ENCODE results near the gene PNPLA3. TPM values are rescaled to one million over a fixed set of nuclear protein-coding genes. Genes with fewer than 3 reads are reported as not detected.
A peak's percentile ranks its signal among the peaks of the same experiment; 100 is the strongest.

PNPLA3 gene
- total RNA-seq, 1 experiment from 2014 or later: 19.8 TPM

DNA sequence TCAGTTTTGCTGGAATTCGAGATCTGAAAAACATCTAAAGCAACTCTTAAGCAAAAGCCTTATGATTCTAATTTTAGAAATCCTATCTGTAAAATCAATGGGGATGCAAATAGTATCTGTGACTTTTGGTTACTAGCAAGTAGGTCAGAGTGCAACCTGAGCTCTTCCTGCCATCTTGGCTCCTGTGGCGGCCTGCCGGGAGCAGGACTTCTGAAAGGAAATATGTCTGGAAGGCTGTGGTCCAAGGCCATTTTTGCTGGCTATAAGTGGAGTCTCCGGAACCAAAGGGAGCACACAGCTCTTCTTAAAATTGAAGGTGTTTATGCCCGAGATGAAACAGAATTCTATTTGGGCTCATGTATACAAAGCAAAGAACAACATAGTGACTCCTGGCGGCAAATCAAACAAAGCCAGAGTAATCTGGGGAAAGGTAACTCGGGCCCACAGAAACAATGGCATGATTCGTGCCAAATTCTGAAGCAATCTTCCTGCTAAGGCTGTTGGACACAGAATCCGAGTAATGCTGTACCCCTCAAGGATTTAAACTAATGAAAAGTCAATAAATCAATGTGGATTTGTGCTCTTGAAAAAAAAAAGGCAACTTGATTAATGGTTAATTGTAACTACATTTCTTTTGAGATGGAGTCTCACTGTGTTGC is 33.3 kb downstream of the PNPLA3 start (continued):
- TF ChIP-seq, protein P1, sequence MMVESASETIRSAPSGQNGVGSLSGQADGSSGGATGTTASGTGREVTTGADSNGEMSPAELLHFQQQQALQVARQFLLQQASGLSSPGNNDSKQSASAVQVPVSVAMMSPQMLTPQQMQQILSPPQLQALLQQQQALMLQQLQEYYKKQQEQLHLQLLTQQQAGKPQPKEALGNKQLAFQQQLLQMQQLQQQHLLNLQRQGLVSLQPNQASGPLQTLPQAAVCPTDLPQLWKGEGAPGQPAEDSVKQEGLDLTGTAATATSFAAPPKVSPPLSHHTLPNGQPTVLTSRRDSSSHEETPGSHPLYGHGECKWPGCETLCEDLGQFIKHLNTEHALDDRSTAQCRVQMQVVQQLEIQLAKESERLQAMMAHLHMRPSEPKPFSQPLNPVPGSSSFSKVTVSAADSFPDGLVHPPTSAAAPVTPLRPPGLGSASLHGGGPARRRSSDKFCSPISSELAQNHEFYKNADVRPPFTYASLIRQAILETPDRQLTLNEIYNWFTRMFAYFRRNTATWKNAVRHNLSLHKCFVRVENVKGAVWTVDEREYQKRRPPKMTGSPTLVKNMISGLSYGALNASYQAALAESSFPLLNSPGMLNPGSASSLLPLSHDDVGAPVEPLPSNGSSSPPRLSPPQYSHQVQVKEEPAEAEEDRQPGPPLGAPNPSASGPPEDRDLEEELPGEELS (CRISPR knock-in tag; IDR thresholded peaks at IDR 0.05): no peak
- TF ChIP-seq, protein P2, sequence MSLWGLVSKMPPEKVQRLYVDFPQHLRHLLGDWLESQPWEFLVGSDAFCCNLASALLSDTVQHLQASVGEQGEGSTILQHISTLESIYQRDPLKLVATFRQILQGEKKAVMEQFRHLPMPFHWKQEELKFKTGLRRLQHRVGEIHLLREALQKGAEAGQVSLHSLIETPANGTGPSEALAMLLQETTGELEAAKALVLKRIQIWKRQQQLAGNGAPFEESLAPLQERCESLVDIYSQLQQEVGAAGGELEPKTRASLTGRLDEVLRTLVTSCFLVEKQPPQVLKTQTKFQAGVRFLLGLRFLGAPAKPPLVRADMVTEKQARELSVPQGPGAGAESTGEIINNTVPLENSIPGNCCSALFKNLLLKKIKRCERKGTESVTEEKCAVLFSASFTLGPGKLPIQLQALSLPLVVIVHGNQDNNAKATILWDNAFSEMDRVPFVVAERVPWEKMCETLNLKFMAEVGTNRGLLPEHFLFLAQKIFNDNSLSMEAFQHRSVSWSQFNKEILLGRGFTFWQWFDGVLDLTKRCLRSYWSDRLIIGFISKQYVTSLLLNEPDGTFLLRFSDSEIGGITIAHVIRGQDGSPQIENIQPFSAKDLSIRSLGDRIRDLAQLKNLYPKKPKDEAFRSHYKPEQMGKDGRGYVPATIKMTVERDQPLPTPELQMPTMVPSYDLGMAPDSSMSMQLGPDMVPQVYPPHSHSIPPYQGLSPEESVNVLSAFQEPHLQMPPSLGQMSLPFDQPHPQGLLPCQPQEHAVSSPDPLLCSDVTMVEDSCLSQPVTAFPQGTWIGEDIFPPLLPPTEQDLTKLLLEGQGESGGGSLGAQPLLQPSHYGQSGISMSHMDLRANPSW (CRISPR knock-in tag; conservative IDR thresholded peaks at IDR 0.05; ENCODE audit: low read depth): no peak

DNA sequence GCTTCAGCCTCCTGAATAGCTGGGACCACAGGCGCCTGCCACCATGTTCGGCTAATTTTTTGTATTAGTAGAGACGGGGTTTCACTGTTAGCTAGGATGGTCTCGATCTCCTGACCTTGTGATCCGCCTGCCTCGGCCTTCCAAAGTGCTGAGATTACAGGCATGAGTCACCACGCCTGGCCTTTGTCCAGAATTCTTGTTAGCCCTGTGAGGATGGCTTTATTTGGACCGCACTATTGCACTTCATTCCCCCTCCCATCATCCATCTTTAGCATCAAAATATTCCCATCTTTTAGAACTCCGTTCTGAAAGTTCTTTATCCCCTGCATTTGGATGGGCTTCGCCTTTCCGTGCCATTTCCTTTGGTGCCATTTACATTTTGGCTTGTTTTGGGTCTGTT is 34.3 kb downstream of the PNPLA3 start:
- POLR2A ChIA-PET: no interaction called here
- H3K4me1 Mint-ChIP-seq: peaks cover 29% of the 10 kb centered on the region
- DNase-seq (ENCODE audit: low spot score): no peak

DNA sequence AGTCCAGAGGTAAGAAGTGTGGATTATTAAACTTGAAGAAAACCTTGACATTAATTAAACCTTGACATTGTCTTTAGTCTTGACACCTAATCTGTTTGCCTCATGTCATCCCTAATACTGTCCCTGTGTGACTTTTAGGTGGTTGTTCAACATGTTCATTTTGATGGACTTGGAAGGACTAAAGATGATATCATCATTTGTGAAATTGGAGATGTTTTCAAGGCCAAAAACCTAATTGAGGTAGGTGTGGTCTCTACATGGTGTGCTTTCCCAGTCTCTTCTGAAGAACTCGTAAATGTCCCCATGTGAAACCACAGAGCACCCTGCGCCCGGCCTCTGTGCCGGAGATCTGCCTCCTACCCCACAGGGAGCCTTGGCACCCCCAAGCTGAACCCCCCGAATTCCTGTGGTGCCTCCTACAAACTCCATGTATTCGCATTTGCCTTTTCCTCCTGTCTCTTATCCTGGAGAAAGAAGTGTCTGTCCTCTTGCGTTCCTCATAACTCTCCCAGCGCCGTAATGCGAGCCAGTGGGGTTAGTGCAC is 40.8 kb downstream of the PNPLA3 start:
- DNase-seq (ENCODE audit: low spot score) (no peak), ATAC-seq (no peak)
- Mint-ChIP-seq H3K4me1 (no peaks in the 10 kb centered on the region), H3K36me3 (peaks cover 54% of the 10 kb centered on the region), H3K9me3 (no peaks in the 10 kb centered on the region), H3K27ac (peak overlapping the region; percentile 15; the same call in 1 of the 2 replicates), H3K4me3 (no peak overlapping the region), H3K27me3 (ENCODE audit: low read depth) (no peaks in the 10 kb centered on the region)
- TF ChIP-seq, protein P3, sequence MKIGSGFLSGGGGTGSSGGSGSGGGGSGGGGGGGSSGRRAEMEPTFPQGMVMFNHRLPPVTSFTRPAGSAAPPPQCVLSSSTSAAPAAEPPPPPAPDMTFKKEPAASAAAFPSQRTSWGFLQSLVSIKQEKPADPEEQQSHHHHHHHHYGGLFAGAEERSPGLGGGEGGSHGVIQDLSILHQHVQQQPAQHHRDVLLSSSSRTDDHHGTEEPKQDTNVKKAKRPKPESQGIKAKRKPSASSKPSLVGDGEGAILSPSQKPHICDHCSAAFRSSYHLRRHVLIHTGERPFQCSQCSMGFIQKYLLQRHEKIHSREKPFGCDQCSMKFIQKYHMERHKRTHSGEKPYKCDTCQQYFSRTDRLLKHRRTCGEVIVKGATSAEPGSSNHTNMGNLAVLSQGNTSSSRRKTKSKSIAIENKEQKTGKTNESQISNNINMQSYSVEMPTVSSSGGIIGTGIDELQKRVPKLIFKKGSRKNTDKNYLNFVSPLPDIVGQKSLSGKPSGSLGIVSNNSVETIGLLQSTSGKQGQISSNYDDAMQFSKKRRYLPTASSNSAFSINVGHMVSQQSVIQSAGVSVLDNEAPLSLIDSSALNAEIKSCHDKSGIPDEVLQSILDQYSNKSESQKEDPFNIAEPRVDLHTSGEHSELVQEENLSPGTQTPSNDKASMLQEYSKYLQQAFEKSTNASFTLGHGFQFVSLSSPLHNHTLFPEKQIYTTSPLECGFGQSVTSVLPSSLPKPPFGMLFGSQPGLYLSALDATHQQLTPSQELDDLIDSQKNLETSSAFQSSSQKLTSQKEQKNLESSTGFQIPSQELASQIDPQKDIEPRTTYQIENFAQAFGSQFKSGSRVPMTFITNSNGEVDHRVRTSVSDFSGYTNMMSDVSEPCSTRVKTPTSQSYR (CRISPR knock-in tag; IDR thresholded peaks at IDR 0.05): no peak
- TF ChIP-seq ESRRA (CRISPR knock-in tag; IDR thresholded peaks at IDR 0.05; ENCODE audit: borderline replicate concordance): no peak
- CTCF ChIA-PET: no interaction called here
- POLR2A ChIA-PET: no interaction called here

More for the DNA sequence above, 34.3 kb downstream of the PNPLA3 start:
- TF ChIP-seq ZNF263 (CRISPR knock-in tag; IDR thresholded peaks at IDR 0.05; ENCODE audit: low read depth) (no peak), ZNF423 (CRISPR knock-in tag; IDR thresholded peaks at IDR 0.05) (no peak), TCF7 (CRISPR knock-in tag; IDR thresholded peaks at IDR 0.05; ENCODE audit: low read depth) (no peak), CREB1 (CRISPR knock-in tag; IDR thresholded peaks at IDR 0.05) (no peak), ZNF121 (CRISPR knock-in tag; IDR thresholded peaks at IDR 0.05) (no peak)
- TF ChIP-seq, protein P4, sequence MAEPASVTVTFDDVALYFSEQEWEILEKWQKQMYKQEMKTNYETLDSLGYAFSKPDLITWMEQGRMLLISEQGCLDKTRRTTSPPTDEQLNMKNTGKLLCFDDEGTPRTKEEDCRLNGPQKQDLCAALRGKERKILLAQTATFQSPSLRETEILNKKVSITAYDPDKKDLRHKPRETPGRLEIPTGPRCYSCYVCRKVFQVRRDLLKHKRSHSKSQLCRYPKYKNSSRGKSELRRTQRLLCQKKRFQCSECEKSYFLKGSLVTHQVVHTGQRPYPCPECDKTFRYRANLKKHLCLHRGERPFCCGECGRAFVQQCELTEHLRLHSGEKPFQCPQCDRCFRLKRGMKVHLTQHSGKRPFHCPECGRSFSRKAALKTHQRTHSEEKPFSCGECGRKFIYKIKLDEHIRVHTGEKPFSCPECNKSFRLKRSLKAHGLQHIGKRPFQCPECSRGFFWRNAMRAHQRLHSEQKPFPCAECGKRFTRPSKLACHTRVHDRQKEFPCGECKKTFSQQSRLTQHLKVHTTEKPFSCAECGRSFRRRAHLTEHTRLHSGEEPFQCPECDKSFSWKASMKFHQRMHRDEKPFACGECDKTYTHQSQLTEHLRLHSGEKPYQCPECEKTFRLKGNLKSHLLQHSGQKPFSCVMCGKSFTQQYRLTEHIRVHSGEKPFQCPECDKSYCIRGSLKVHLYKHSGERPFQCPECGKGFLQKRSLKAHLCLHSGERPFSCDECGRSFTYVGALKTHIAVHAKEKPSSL (CRISPR knock-in tag; conservative IDR thresholded peaks at IDR 0.05): no peak
- TF ChIP-seq, protein P5, sequence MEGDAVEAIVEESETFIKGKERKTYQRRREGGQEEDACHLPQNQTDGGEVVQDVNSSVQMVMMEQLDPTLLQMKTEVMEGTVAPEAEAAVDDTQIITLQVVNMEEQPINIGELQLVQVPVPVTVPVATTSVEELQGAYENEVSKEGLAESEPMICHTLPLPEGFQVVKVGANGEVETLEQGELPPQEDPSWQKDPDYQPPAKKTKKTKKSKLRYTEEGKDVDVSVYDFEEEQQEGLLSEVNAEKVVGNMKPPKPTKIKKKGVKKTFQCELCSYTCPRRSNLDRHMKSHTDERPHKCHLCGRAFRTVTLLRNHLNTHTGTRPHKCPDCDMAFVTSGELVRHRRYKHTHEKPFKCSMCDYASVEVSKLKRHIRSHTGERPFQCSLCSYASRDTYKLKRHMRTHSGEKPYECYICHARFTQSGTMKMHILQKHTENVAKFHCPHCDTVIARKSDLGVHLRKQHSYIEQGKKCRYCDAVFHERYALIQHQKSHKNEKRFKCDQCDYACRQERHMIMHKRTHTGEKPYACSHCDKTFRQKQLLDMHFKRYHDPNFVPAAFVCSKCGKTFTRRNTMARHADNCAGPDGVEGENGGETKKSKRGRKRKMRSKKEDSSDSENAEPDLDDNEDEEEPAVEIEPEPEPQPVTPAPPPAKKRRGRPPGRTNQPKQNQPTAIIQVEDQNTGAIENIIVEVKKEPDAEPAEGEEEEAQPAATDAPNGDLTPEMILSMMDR (IDR thresholded peaks at IDR 0.05): no peak
- no peaks in the 10 kb centered on the region for H3K9me3 Mint-ChIP-seq
- no peak overlapping the region for H3K27ac Mint-ChIP-seq
- H3K36me3 Mint-ChIP-seq: no peaks in the 10 kb centered on the region
- peak overlapping the region; percentile 18; the same call in 1 of the 2 replicates for H3K4me3 Mint-ChIP-seq
- ATAC-seq: no peak
- H3K27me3 Mint-ChIP-seq (ENCODE audit: low read depth): no peaks in the 10 kb centered on the region
- CTCF ChIA-PET: interaction anchor here (1.1 to 2.8 kb wide), 3 partner anchors 12 to 35 kb away, joined by 3 to 17 read pairs (median 4); partner anchors contain the start of gene PNPLA3
